Cardiac muscle cell (in vitro differentiated cells and primary cell): ENCODE data around the gene NAV1. TPM values are rescaled to one million over a fixed set of nuclear protein-coding genes. Genes with fewer than 3 reads are reported as not detected.

Experiments
- DNase-seq, 2 donors: peaks; one replicate each; pipeline versions ENCODE4 v3.0.0 to v3.0.0-alpha.2; 2010 to 2017; ENCODE audit warnings: low read depth in 1 of 2, low spot score in 1 of 2
- H3K27ac ChIP-seq: fragments of 200-600 bp; sonication (generic); 2 replicates; pipeline ENCODE4 v1.5.1; 2016
- H3K27me3 ChIP-seq: fragments of 200-600 bp; sonication (generic); 2 replicates; pipeline ENCODE4 v1.6.0; 2016; ENCODE audit warnings: control low read depth
- H3K36me3 ChIP-seq: fragments of 200-600 bp; sonication (generic); 2 replicates; pipeline ENCODE4 v1.5.1; 2016; ENCODE audit warnings: control low read depth
- H3K4me1 ChIP-seq: fragments of 200-600 bp; sonication (generic); 2 replicates; pipeline ENCODE4 v1.8.1; 2017; ENCODE audit warnings: low read depth, mild to moderate bottlenecking, mixed run types
- H3K4me3 ChIP-seq: fragments of 200-600 bp; sonication (generic); 2 replicates; pipeline ENCODE4 v1.5.1; 2016; ENCODE audit warnings: mild to moderate bottlenecking
- H3K9me3 ChIP-seq: fragments of 200-600 bp; sonication (generic); 2 replicates; pipeline ENCODE4 v1.5.1; 2017; ENCODE audit warnings: low read depth, mild to moderate bottlenecking, control low read depth
- polyA plus RNA-seq: library from polyadenylated mRNA; unstranded; fragments of >200 nt; fragmentation: Nextera tagmentation; extraction: Ambion mirVana; gene quantifications from 2 replicates; pipeline ENCODE4 v1.2.1, GENCODE V29; 2016
- total RNA-seq: library from RNA; depleted of rRNA; stranded (reverse); fragments of >200 nt; gene quantifications from 2 replicates; pipeline ENCODE4 v1.2.3, GENCODE V29; 2016
- TF ChIP-seq, protein P1 (sequence below): IDR thresholded peaks from 2 replicates; pipeline ENCODE4 v1.5.1; 2012; ENCODE audit warnings: low read depth, mild to moderate bottlenecking, low read length

The NAV1 gene
- total and polyA plus RNA-seq, 2 experiments from 2014 or later = 99.0 to 151 TPM

DNA sequence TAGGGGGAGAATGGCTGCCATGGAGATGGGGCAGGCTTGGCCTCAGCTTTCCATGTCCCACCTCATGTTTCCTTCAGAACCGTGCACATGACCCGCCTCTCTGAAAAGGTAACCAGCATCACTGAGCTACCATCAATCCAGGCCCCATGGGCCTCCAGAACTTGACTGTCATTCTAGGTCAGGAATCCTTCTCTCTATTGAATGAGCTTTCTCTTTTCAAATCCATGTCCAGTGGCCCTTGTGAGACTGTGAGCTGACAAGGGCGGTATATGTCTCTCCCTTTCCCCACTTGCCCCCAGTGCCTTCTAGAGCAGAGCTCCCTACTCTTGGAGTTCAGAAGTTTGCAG lies 36.4 kb upstream of the NAV1 start:
- H3K27ac ChIP-seq = peak overlapping the region; percentile 99
- TF ChIP-seq, protein P1, sequence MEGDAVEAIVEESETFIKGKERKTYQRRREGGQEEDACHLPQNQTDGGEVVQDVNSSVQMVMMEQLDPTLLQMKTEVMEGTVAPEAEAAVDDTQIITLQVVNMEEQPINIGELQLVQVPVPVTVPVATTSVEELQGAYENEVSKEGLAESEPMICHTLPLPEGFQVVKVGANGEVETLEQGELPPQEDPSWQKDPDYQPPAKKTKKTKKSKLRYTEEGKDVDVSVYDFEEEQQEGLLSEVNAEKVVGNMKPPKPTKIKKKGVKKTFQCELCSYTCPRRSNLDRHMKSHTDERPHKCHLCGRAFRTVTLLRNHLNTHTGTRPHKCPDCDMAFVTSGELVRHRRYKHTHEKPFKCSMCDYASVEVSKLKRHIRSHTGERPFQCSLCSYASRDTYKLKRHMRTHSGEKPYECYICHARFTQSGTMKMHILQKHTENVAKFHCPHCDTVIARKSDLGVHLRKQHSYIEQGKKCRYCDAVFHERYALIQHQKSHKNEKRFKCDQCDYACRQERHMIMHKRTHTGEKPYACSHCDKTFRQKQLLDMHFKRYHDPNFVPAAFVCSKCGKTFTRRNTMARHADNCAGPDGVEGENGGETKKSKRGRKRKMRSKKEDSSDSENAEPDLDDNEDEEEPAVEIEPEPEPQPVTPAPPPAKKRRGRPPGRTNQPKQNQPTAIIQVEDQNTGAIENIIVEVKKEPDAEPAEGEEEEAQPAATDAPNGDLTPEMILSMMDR = no peak
- no peaks in the 10 kb centered on the region for H3K9me3 ChIP-seq
- H3K4me1 ChIP-seq = peaks cover 60% of the 10 kb centered on the region
- H3K4me3 ChIP-seq = no peak overlapping the region
- no peaks in the 10 kb centered on the region for H3K36me3 ChIP-seq
- H3K27me3 ChIP-seq = no peaks in the 10 kb centered on the region
- DNase-seq = no peak

DNA sequence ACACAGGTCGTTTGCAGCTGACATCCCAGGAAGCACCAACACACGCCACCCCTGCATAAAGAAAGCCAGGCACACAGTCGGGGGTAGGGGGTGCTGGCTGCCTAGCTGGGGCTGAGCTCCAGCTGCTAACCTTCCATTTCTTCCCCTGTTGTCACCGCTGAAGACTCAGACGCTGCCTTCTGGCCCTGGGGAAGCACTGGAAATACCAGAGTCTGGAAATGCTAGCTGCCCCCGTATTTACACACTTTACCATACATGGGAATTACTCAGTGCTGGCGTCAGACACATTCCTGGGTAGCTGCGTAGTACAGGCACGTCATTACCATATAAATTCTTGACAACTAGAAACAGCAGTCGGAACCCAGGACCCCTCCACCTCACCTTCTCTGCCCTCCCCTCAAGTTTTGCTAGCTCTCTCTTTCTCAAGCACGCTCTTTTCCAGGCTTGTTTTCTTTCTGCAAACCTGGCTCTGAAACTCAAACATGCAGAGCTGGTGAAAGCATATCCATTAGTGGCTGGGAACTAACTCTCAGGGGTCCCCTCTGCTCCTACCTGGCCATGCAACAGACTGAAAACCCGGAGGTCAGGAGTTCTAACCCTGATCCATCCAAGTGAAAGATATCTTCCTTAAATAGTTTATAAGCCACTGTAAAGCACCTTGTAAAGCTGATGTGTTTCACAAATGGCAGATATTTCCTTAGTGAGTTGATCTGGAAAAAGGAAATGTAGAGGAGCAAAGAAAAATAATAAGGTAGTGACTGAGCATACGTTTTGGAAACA lies 35.3 kb upstream of the NAV1 start:
- TF ChIP-seq, protein P1 = no peak
- no peaks in the 10 kb centered on the region for H3K27me3 ChIP-seq
- no peaks in the 10 kb centered on the region for H3K36me3 ChIP-seq
- peak; percentile 87 to 99 for DNase-seq
- no peaks in the 10 kb centered on the region for H3K9me3 ChIP-seq
- H3K4me1 ChIP-seq = peaks cover 55% of the 10 kb centered on the region
- peak overlapping the region; percentile 99 for H3K27ac ChIP-seq
- H3K4me3 ChIP-seq = no peak overlapping the region

DNA sequence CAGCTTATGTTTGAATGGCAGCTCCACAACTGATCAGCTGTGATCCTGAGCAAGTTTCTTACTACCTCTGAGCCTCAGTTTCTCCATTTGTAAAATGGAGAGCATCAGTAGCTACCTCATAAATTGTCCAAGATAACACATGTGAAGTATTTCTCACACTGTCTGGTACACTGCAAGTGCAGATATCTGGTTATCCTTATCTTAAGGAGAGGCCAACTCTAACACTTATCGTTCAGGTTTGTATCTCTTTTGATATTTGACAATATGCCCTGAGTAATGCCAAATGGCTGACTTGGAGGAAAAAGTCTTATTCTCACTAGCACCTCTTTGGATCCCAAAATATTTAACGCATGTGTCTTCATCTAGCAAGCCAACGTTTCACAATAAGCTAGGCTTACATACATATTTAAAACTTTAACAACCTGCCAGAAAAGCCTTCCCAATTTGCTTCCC lies 34.7 kb upstream of the NAV1 start:
- DNase-seq = peak in 1 of 2 donors; percentile 66
- no peaks in the 10 kb centered on the region for H3K9me3 ChIP-seq
- H3K27me3 ChIP-seq = no peaks in the 10 kb centered on the region
- H3K4me3 ChIP-seq = no peak overlapping the region
- H3K27ac ChIP-seq = peak overlapping the region; percentile 99
- TF ChIP-seq, protein P1 = no peak
- no peaks in the 10 kb centered on the region for H3K36me3 ChIP-seq
- H3K4me1 ChIP-seq = peaks cover 49% of the 10 kb centered on the region

DNA sequence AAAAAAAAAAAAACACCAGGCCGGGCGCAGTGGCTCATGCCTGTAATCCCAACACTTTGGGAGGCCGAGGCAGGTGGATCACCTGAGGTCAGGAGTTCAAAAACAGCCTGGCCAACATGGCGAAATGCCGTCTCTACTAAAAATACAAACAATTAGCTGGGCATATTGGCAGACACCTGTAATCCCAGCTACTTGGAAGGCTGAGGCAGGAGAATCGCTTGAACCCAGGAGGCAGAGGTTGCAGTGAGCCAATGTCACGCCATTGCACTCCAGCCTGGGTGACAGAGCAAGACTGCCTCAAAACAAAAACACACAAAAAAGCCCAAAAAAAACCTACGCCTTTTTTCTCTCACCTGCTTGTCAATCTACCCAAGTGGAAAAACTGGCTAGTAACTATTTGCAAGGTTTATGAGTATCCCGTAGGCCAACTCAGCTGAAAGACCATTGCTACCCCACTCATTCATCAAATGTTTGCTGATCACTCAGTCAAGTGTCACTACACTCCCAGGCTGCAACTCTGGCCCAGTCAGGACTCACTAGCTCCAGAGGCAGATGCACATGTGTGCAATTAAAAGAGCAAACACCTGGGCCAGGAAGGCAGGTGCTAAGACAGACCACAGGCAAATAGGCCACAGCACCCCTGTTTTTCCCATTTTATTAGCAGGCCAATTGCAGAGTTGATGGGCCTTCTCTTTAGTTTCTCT lies 34.0 kb upstream of the NAV1 start:
- peak overlapping the region; percentile 99 for H3K27ac ChIP-seq
- peaks cover 49% of the 10 kb centered on the region for H3K4me1 ChIP-seq
- TF ChIP-seq, protein P1 = no peak

DNA sequence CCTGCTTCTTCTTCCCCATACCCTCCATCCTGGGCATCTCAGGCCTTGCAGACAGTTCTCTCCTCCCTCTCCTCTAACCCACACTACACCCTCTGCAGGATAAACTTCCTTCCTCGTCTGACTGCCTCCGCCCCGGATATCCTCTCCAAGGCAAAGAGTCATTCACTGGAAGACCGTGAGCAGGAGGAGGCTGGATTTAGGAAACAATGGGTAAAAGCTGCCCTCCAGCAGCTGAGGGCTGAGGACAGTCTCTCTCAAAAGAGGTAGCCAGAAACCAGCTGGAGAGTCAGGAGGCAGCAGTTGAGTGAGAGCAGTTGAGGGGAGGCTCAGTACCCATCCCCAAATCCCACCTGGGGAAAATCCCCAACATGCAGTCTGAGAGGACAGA lies 33.4 kb upstream of the NAV1 start:
- H3K4me3 ChIP-seq = no peak overlapping the region
- peaks cover 44% of the 10 kb centered on the region for H3K4me1 ChIP-seq
- no peaks in the 10 kb centered on the region for H3K9me3 ChIP-seq
- H3K27me3 ChIP-seq = no peaks in the 10 kb centered on the region
- DNase-seq = peak in 1 of 2 donors; percentile 83
- no peaks in the 10 kb centered on the region for H3K36me3 ChIP-seq
- TF ChIP-seq, protein P1 = peak; percentile 5
- H3K27ac ChIP-seq = peak overlapping the region; percentile 99

More for the DNA sequence above, 34.0 kb upstream of the NAV1 start:
- H3K4me3 ChIP-seq = no peak overlapping the region
- no peak for DNase-seq
- H3K36me3 ChIP-seq = no peaks in the 10 kb centered on the region
- H3K9me3 ChIP-seq = no peaks in the 10 kb centered on the region
- no peaks in the 10 kb centered on the region for H3K27me3 ChIP-seq
